ENCODE measurements around the gene MAOA.
"Not testable (repeated sequence)": the region's sequence is repeated elsewhere in the genome, so short reads cannot be mapped to it uniquely, and the experiment has no call there.

MAOA gene

DNA sequence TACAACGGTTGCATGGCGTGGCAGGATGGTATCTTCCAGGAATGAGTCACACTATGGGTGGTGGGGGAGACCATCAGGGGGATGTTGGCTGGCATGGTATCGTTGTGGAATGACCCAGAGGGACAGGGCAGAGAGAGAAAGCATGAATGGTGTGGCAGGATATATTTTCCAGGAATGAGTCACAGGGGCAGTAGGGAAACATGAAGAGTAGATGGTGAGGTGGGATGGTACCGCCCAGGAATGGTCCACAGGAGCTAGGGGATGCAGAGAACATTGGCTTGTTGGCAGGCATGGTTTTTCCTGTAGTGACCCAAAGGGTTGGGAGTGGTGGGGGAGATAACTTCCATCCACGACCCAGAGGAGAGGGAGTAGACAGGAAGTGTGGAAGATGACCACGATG is 62.4 kb downstream of the MAOA start:
- DNase-seq: no peak

DNA sequence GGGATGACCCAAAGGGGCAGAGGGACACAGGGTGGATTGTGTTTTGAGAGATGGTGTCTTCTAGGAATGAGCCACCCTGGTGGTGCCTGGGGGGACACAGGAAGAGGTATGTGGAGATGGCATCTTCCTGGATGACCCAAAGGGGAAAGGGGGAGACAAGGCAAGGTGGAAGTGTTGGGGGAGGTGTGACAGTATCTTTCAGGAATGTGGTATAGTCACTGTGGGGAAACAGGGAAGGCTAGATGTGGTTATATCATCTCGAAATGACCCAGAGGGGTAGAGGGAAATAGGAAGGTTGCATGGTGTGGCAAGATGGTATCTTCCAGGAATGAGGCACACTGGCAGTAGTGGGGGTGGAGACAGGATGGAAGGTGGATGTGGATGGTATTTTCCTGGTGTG is 62.9 kb downstream of the MAOA start:
- no peak for DNase-seq

DNA sequence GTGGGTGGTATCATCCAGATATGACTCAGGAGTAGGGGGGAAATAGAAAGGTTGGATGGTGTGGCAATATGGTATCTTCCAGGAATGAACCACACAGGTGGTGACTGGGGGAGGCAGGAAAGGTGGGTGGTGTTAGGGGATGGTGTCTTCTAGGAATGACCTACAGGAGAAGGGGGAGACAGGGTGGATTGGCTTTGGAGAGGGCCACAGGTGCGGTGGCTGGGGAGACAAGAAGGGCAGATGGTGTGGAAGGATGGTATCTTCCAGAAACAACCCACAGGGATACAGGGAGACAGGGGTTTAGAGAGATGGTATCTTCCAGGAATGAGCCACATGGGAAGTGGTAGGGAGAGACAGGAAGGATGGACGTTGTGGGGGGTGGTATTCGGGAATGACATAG is 64.0 kb downstream of the MAOA start:
- no peak for DNase-seq

DNA sequence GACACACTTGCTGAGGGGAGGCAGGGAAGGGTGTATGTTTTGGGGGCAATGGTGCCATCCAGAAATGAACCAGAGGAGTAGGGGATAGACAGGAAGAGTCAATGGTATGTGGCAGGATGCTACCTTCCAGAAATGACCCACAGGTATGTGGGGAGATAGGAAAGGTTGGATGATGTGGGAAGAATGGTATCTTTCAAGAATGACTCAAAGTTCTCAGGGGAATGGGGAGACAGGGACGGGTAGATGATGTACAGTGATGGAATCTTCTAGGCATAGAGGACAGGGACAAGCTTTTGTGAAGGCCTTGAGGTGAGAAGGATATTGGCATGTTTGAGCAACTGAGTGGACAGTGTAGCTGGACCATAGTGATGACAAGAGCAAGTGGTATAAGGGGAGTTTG is 64.9 kb downstream of the MAOA start:
- DNase-seq: no peak

DNA sequence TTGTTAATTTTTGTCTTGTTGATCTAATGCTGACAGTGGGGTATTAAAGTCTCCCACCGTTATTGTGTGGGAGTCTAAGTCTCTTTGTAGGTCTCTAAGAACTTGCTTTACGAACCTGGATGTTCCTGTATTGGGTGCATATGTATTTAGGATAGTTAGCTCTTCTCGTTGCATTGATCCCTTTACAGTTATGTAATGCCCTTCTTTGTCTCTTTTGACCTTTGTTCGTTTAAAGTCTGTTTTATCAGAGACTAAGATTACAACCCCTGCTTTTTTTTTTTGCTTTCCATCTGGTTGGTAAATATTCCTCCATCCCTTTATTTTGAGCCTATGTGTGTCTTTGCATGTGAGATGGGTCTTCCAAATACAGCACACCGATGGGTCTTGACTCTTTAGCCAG is 69.1 kb downstream of the MAOA start:
- not testable (repeated sequence) for DNase-seq

DNA sequence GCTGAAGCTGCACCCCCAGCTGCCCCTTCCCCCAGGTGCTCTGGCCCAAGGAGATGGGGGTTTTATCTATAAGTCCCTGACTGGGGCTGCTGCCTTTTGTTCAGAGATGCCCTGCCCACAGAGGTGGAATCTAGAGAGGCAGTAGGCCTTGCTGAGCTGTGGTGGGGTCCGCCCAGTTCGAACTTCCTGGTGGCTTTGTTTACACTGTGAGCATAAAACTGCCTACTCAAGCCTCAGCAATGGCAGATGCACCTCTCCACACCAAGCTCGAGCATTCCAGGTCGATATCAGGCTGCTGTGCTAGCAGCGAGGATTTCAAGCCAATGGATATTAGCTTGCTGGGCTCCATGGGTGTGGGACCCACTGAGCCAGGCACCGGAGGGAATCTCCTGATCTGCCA is 71.2 kb downstream of the MAOA start:
- DNase-seq: not testable (repeated sequence)

DNA sequence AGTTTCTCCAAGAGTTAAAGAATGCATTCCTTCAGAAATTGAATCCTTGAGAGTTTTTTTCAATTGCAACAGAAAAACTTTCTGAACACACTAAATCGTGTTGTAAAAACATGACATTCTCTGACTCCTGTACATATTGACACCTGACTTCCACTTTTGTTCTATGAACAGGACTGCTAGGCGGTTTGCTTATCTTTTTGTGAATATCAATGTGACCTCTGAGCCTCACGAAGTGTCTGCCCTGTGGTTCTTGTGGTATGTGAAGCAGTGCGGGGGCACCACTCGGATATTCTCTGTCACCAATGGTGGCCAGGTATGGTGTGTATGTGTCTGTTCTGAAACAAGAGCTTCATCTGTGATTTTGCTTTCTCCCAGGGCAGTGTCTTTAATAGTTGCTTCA is 71.9 kb downstream of the MAOA start:
- no peak for DNase-seq

DNA sequence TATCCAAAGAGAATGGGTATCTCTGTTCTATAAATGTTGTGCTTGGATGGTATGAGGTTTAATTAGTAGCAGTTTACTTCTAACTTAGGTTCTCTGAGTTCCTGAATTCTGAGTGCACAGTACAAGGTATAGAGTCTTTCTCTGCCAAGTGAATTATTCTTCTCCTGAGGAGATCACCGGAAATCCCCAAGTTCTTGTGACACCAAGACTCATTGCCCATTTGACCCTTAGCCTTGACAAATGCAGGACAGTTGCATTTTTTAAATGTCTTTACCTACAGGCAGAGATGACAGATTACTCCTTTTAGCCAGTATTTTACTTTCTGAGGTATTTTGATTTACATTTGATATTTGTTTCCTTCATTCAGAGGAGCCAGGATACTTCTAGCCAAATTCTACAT is 72.9 kb downstream of the MAOA start:
- DNase-seq: no peak

DNA sequence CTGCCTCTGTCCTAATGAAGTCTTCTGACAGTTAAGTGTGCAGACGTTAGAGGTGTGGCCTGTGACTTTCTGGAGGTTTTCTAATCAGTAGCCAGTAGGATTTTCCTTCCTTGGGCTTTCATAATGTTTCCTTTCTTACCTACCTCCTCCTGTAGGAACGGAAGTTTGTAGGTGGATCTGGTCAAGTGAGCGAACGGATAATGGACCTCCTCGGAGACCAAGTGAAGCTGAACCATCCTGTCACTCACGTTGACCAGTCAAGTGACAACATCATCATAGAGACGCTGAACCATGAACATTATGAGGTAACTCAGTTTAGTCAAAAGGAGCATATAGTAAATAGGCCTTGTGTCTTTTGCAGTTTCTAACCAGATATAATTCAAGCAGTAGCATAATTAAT is 75.0 kb downstream of the MAOA start:
- no peak for DNase-seq

DNA sequence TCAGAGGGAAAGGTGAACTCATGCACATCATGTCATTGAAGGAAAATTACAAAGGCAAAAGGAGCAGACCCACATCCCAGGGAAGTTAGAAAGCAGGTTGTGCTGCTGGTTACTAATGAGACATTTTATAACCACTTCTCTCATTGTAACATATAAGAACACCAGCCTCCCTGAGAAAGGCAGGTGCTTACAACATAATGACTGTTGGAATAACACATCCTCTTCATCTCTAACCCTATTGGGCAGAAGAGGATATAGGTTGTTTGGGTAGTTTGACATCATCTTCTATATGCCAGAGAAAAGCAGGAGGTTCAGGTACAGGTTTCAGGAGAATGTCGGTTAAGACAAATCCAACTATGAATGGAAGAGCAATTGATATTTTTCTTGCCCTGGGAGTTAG is 77.6 kb downstream of the MAOA start:
- DNase-seq: no peak

DNA sequence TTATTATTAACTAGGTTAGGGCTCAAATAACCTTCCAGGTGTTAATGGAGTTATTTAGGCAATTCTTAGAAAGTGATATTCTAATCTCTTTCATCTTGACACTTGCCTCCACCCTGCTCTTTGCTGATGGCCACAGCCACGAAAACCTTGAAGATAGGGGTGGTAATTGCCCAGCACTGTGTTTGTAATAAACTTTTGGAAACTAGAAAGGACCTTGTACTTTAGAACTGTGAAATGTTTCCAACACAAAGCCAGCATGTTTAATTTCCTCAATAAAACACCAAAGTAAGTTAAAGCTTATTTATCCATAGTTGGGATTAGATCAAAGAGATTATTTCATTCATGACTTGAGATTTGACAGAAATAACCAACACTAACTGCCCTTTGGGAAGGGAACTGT is 78.3 kb downstream of the MAOA start:
- DNase-seq: no peak

DNA sequence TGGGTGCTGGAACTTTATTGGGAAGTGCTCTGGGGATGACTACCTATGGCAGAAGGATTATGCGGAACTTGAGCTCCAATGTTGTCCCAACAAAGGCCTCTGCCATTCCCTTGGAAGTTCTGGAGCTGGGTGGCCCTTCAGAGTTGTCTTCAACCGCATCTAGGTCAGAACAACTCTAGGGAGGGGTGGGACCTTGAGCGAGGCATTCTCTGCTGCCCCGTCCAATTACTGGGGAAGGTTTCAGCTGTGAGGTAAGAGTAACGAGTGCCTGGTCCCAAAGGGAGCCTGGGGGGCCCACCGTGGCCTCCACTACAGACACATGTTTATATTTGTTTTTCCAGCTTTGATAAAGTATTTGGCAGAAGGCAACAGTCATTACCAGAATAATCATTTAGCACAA is 79.4 kb downstream of the MAOA start:
- DNase-seq: no peak

DNA sequence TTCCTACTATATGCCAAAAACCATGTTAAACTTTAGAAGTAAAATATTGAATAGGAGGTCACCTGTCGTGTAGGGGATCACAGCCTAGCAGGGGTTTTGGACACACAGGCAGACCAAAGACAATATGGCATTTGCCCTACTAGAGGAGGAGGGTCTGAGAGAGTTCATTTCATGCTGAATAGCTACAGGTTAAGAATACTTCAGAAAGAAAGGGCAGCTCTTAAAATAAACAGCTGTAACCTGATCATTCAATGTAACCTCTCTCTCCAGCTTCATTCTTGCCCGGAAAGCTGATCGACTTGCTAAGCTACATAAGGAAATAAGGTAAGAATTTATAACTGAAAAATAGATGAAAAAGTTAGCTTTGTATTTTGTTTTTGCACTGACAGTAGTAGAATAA is 79.9 kb downstream of the MAOA start:
- DNase-seq: no peak

DNA sequence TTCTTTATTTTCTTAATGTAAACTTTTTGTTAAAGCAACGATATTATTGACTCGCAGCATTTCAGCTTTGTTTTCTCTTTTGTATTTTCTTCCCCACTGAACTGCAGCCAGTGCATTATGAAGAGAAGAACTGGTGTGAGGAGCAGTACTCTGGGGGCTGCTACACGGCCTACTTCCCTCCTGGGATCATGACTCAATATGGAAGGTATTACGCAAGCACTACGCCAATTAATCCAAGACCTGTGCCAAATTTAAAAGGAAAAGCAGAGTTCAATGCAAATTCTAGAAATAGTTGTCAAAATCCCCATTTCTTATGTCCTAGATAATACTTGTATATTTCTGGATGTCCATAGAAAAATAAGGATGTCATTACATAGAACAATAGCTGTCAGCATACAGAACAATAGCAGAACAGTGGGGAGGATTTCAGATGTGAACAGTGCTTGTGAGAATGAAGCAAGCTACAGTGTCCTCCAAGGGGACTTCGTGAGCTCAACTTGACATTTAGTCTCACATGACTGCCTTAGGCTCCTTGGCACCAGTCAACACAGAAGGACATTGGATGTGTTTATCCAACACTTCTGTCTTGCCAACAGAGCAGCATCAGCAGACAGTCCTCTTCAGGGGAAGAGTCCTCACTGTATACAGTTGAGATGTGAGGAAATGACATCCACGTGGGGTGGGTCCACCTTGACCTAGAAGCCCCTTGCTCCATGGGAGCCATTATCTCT is 85.9 kb downstream of the MAOA start:
- peak; percentile 42 to 47 for DNase-seq

DNA sequence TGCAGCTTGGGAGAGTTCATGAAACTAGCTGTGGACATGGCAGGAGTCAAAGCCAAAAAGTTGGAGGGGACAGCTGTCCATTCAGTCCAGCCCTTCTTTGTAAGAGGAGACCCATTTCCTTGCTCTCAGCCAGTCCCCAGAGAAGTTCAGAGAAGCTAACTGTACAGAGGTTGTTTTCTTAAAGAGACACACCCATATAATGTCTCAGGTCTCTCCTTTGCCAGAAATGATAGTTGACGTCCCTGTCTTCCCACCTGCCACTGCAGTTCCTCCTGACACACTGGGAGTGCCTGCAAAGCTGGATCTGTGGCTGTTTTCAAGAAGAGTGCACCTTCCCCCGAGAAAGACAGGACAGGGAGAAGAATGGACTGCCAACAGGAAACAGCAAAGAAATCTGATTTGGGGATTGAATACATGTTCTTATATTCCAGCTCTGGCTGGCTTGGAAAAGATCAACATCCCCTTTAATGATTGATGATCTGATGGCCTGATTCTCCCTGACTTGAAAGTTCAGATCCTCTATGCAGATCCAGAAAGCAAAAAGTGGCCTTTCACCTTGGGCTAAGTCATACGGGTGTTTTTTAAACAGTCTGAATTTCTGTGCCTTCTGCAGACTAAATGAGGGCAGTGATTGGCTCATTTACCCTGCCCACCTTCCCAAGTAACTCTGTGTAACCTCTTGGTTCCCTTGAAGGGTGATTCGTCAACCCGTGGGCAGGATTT is 87.2 kb downstream of the MAOA start:
- peak in 1 of 2 donors; percentile 8 for DNase-seq

DNA sequence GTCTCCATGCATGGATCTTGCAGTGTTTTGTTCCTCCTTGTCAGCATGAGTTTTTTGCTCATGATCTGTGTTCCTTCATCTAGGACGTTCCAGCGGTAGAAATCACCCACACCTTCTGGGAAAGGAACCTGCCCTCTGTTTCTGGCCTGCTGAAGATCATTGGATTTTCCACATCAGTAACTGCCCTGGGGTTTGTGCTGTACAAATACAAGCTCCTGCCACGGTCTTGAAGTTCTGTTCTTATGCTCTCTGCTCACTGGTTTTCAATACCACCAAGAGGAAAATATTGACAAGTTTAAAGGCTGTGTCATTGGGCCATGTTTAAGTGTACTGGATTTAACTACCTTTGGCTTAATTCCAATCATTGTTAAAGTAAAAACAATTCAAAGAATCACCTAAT is 88.2 kb downstream of the MAOA start:
- DNase-seq: no peak

DNA sequence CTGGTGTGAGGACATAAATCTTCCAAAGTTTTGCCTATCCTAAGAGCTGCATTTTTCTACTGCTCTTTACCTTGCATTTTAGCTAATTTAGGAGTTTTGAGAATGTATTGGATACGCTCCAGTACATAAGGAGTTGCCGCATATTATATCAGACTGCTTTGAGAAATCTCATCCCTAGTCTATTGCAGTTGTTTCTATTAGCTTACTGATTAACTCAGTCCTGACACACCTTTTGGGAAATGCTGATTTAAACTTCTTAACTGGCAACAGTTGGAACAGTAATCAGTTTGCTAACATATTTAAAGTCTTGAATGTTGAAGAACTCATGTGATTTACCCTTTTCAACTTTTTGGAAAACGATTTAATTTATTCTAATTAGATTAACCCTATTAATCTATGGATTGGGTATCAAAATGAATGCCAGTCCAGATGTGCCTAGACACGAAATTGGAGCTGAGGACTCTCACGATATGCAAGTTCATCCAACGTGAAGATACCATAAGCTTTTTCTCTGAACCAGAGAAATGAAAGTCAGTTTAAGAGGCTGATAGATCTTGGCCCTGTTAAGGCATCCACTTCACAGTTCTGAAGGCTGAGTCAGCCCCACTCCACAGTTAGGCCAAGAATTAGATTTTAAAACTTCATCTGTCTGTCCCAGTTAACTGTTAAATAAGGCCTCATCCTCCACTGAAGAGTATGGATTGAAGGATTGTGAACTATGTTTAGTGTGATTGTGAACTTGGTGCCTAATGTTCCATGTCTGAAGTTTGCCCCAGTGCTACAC is 90.0 kb downstream of the MAOA start:
- no peak for DNase-seq

DNA sequence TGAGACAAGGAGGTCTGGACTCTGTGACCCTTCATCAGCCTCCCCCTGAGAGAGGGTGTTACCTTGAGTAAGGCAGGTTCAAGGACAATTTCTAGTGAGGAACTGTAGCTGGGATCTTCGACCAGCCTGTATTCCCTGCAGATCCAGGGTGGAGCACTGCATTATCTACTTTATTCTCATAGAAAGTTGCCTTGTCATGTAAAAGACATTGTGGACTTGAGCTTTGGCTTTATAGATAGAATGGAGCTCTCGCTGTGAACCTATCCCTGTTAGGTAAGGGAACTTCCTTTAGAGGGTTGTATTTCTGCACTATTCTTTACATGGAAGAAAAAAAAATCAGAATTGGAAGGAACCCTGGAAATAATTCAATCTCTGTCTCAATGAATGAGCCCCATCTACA is 91.4 kb downstream of the MAOA start:
- no peak for DNase-seq

DNA sequence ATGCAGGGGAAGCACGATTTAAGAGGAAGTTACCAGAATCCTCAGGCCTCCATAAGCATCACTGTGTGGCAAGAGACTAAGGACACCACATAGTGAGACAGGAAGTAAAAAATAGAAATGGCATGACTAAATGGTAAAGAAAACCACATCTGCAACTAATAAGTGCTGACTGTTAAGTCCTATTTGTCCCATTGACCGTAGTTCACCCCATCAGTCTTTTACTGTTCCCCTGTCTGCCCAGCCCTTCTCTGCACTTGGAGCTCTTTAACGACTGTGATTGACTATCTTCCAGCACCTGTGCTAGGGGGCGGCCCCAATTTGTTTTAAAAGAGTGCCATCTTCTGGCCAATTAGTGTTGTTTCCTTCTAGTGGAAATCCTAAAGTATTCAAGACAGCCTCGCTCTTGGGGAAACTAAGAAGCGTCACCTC is 94.2 kb downstream of the MAOA start:
- DNase-seq: peak; percentile 76 to 88

DNA sequence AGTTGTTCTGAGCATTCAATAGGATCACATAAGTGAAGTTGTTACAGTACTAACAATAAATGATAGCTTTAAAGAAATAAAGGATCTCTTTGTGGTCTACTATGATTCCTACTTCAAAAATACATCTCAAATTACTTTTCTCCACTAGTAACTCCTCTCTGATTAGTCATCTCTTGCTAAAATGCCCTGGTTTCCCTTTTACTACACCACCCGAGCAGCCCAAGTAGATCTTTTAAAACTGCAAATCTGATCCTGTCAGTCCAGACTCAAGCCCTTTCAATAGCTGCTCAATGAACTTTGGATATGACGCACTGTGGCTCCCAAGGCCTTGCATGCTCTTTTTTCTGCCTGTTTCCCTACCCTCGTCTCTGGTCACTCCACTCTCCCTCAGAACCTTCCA is 97.5 kb downstream of the MAOA start:
- no peak for DNase-seq

DNA sequence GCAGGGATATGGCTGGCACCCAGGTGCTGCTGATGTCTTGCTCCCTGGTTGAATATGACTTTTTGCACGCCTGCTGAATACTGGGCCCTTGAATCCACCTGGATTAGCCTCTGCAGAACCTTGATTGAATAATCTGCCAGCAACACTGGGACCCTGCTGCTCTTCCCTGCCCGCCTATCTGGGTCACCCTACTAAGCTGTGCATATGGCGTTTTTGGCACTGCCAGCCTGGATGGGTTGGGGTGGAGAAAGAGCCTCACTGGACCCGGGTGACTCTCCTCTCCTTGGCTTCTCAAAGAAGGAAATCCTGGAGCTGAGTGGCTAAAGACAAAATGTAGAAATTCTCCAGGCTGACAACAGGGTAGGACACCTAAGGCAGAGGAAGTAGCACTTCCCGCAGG is 100.0 kb downstream of the MAOA start:
- DNase-seq: no peak

DNA sequence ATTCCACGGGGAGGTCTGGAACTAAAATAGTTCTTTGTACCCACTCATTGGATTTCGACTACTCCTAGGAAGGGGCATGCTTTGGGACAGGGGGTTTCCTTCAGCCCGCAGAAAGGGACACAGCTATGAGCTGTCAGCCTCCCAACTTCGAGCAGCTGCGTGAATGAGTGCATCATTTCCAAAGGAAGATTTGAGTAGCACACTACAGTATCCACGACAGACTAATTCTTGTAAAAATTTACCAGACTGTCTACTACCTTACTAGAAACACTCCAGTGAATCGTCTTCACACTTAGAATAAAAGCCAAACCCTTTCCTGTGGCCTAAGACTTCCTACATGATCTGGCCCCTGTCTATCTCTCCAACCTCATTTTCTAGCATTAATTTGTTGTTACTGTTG is 101.9 kb downstream of the MAOA start:
- no peak for DNase-seq

DNA sequence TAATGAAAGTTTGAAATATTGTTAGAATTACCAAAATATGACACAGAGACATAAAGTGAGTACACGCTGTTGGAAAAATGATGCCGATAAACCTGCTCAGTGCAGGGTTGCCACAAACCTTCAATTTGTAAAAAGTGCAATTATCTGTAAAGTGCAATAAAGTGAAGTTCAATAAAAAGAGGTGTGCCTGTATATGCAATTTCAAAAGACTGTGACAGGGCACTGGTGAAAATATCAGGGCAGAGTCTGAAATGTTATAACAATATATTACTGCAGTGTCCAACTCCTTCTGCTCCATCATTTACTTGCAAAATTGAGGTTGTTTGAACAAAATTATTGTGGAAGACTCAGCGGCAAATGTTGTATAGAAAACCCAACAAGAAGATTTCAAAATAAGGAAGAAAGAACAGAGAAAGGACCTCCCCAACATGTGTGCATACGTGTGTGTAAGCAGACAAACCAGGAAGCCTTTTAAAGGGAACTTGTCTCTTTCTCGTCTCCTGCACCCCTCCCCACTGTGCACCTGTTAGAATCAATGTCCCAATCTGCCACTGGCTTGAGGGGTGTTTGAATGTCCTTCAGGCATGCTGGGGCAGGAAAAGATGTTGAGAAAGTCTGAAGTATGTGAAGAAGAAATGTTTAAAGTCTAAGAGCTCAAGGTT is 130.0 kb downstream of the MAOA start:
- no peak for DNase-seq

Data from inflammatory macrophage (primary cell).